GM19397 (cell line): Measurements from ENCODE around the gene SLC25A44.
"Not testable (repeated sequence)": the region's sequence is repeated elsewhere in the genome, so short reads cannot be mapped to it uniquely, and the experiment has no call there.

Experiments used
- ATAC-seq: cut with Tn5 transposase; IDR thresholded peaks from one replicate; pipeline ENCODE4 v1.9.1; 2021; ENCODE audit warnings: mild to moderate bottlenecking, moderate library complexity; ENCODE audit not compliant: unreplicated experiment

SLC25A44 gene

DNA sequence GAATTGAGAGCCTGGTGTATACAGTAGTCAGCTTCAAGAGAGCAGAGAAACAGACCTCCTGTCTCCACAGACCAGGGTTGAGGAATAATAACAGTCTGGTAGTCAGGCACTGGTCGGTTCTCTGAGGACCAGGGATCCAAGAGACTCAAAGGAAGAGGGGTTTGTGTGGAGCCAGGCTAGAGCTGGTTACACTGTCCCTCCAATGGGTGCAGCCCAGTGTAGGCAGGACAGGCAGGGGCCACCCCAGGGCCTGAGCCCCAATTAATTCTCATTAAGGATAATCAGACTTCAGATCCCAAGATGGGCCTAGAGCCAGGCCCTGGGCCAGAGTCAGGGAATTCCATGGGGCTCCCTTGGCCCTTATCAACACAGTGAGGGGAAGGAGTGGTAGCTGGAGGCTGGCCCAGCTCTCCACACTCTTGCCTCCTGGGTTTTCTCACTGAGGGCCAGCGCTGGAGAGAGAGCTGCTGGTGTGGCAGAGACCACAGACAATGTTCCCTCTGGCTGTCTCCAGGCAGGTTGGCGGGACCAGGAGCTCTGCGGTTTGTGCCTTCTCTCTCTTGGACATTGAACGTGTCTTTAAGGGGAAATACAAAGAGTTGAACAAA lies 31.4 kb upstream of the SLC25A44 start:
- no peak for ATAC-seq

GRCh38 chr1:156163712-156164111 lies 30.2 kb upstream of the SLC25A44 start:
- ATAC-seq, result no peak

- no peak for ATAC-seq
These were observed 29.6 kb upstream of the SLC25A44 start for GRCh38 chr1:156164125-156164831.

GRCh38 chr1:156165083-156165482 lies 28.8 kb upstream of the SLC25A44 start:
- no peak for ATAC-seq

DNA sequence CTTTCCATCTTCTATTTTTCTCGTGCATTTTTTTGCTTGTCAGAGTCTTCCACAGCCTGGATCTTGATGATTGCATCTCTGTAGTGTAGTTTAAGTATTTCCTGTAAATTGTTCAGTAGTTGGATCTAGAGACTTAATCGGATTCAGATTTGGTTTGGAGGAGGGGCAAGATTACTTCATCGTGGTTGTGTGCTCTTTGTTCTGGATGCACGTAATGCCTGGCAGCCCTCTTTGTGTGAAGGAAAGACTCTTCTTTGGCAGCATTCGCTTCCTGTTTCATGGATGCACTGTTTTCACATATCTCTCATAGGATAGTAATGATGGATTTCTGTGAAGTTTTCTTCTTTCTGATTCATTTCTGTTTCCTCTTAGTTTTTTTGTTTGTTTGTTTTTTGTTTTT lies 26.4 kb upstream of the SLC25A44 start:
- no peak for ATAC-seq

GRCh38 chr1:156172696-156173470 lies 21.0 kb upstream of the SLC25A44 start:
- ATAC-seq, result no peak

- ATAC-seq, result no peak
These were observed 17.2 kb upstream of the SLC25A44 start for GRCh38 chr1:156176610-156177210.

DNA sequence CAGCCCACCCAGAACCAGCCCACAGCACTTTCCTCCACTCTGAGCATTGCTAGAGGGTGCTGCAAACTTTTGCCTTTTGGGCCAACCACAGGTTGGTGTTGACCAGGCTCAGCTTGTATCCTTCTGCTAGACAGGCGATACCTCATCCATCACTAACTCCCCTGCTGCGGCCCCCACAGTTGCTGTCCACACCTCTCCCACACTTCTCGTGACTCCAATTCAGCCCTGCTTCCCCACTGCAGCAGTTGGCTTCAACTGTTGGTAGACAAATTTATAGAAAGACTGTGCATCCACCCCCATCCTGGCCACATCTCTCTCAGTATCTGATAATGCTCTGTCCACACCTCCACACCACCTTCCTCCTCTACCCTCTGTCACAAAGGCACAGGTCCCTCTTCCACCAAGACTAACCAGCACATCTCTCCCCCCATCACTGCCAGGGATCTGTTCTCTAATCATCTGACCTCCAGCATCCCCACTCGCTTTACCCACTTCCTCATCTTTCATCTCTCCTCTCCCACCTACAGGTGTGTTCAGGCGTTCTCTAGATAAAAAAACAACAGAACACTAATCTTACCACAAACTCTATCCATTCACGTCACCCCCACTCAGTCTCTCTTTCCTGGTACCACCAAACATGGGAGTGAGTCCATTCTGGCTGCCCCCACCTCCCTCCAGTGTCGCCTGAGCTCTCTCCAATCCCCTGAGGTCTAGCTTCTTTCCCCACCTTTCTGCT lies 15.8 kb upstream of the SLC25A44 start:
- ATAC-seq, result no peak

GRCh38 chr1:156180471-156180870 lies 13.4 kb upstream of the SLC25A44 start:
- no peak for ATAC-seq

DNA sequence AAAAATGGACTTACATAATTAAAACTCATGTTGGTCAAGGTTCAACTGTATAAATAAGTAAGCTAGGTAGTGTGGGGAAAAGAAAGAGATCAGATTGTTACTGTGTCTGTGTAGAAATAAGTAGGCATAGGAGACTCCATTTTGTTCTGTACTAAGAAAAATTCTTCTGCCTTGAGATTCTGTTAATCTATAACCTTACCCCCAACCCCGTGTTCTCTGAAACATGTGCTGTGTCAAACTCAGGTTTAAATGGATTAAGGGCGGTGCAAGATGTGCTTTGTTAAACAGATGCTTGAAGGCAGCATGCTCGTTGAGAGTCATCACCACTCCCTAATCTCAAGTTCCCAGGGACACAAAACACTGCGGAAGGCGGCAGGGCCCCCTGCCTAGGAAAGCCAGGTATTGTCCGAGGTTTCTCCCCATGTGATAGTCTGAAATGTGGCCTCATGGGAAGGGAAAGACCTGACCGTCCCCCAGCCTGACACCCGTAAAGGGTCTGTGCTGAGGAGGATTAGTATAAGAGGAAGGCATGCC lies 12.4 kb upstream of the SLC25A44 start:
- ATAC-seq, result not testable (repeated sequence)

- not testable (repeated sequence) for ATAC-seq
These were observed 11.7 kb upstream of the SLC25A44 start for GRCh38 chr1:156182010-156182779.

DNA sequence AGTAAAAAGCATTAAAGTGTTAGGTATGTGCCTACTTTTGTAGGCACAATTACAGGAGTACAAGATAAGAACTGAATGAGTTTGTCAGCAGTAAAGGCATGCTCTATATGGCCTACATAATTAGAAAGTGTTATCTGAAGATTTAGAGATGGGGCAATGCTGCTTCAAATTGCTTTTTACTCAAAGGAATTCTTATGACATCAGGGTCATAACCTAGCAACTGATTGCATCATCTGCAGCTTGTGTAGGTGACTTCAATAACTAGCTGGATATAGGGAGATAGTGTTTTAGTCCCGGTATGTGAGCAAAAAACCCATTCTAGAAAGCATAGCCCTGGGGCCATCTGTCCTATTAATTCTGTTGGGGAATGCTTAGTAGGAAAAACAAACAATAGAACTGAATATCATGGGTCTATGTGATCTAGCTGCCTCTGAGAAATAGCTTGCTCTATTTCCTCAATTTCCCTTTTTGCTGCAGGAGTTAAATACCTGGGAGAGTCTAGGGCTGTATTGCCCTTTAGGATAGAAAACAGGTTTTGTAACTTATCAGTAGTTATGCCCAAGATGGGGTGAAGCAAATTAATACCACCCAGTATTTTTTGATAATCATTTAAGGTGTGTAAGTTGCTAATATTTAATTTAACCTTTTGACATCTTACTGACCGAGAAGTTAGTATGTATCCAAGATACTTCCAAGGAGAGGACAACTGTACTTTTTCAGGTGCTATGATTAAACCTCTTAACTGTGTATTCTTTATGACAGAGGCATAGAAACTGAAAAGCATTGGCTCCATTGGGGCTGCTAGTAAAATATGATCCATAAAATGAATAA lies 7.3 kb upstream of the SLC25A44 start:
- ATAC-seq, result not testable (repeated sequence)

GRCh38 chr1:156190265-156190664 lies 3.6 kb upstream of the SLC25A44 start:
- not testable (repeated sequence) for ATAC-seq

- no peak for ATAC-seq
These were observed 2.5 kb upstream of the SLC25A44 start for GRCh38 chr1:156191292-156191964.

GRCh38 chr1:156193208-156193487 lies 756 bp upstream of the SLC25A44 start:
- ATAC-seq, result no peak

DNA sequence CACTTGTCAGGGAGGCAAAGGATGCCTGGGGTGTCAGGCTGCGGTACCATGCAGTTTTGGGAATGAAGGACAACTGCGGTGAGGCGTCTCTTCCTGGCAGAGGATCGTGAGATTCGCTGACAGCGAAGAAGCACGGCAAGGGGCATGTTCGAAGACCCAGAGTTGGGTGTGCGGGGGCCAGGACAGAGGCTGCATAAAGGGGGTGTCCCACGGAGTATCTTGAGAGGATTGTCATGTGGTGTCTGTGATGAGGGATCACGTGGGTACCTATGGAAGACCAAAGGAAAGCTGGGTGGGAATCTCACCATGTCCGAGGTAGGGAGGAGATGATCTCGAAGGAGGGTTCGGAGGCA lies 372 bp downstream of the SLC25A44 start:
- ATAC-seq, result no peak

- ATAC-seq, result no peak
These were observed 1.9 kb downstream of the SLC25A44 start for GRCh38 chr1:156195853-156196252.

- no peak for ATAC-seq
These were observed 2.5 kb downstream of the SLC25A44 start for GRCh38 chr1:156196445-156196844.
